Gastrocnemius medialis (tissue), 4 donors: Measurements from ENCODE around the gene KAZALD1. TPM values are rescaled to one million over a fixed set of nuclear protein-coding genes. Genes with fewer than 3 reads are reported as not detected.

ENCODE experiments used
- ATAC-seq, 2 donors: fragments of 150-250 bp; one replicate each; pipeline ENCODE4 v1.9.1; 2016
- DNase-seq, 2 donors: peaks; one replicate each; pipeline ENCODE4 v3.0.0-alpha.2; 2019
- H3K27ac ChIP-seq, 4 donors: fragments of 200-600 bp; sonication (generic); 1 replicate in 1 of 4; 2 replicates in 3 of 4; pipeline ENCODE4 v1.5.1; 2016 to 2018; ENCODE audit warnings: mild to moderate bottlenecking in 2 of 4, moderate library complexity in 1 of 4
- H3K27me3 ChIP-seq, 3 donors: fragments of 200-600 bp; sonication (generic) in 2 of 3; 1 replicate in 1 of 3; 2 replicates in 2 of 3; pipeline versions ENCODE4 v1.5.1 to v1.6.0; 2016 to 2019; ENCODE audit warnings: mild to moderate bottlenecking in 1 of 3, moderate library complexity in 1 of 3
- H3K36me3 ChIP-seq, 2 donors: fragments of 200-600 bp; sonication (generic) in 1 of 2; one replicate each; pipeline ENCODE4 v1.5.1; 2017 to 2018
- H3K4me1 ChIP-seq, 2 donors: fragments of 200-600 bp; sonication (generic) in 1 of 2; one replicate each; pipeline ENCODE4 v1.5.1; 2016 to 2017; ENCODE audit warnings: mild to moderate bottlenecking in 2 of 2
- H3K4me3 ChIP-seq, 4 donors: fragments of 200-600 bp; sonication (generic) in 3 of 4; 1 replicate in 1 of 4; 2 replicates in 3 of 4; pipeline ENCODE4 v1.5.1; 2016 to 2019; ENCODE audit warnings: mild to moderate bottlenecking in 2 of 4
- H3K9me3 ChIP-seq, 3 donors: fragments of 200-600 bp; sonication (generic) in 2 of 3; 1 replicate in 1 of 3; 2 replicates in 2 of 3; pipeline ENCODE4 v1.5.1; 2016 to 2019
- POLR2A ChIP-seq, 2 donors: fragments of 450-650 bp; IDR thresholded peaks; one replicate each; pipeline ENCODE4 v1.6.1; 2017; ENCODE audit warnings: antibody characterized with exemption in 2 of 2, mild to moderate bottlenecking in 2 of 2, moderate library complexity in 2 of 2
- in situ Hi-C, 4 donors: fragments of 200-750 bp; cut with MboI; loops; one replicate each; pipeline versions ENCODE4 v1.15.0 to v1.8.0; 2017; ENCODE audit warnings: low sequenced_read_pairs in 4 of 4
- intact Hi-C: fragments of 100-400 bp; cut with DNase I; formaldehyde crosslinking; loops from one replicate; pipeline ENCODE4 v1.15.1; 2023; ENCODE audit warnings: low total_unique reads
- total RNA-seq, 4 donors: library from RNA; depleted of rRNA; stranded (reverse); fragments of >200 nt; gene quantifications; one replicate each; pipeline versions ENCODE4 v1.1.0 to v1.2.3, GENCODE V29; 2016
- TF ChIP-seq, protein P1 (sequence below), 5 experiments: fragments of 450-650 bp in 3 of 5; fragments of 200-600 bp in 2 of 5; sonication (generic) in 2 of 5; IDR thresholded peaks in 4 of 5; conservative IDR thresholded peaks in 1 of 5; 1 replicate in 4 of 5; 2 replicates in 1 of 5; pipeline ENCODE4 v1.5.1; 2016 to 2019; ENCODE audit warnings: antibody characterized with exemption in 5 of 5, mild to moderate bottlenecking in 3 of 5, moderate library complexity in 3 of 5

Gene KAZALD1
- total RNA-seq, 4 donors from 2014 or later, result 1.7 to 3.6 (median 2.2) TPM

DNA sequence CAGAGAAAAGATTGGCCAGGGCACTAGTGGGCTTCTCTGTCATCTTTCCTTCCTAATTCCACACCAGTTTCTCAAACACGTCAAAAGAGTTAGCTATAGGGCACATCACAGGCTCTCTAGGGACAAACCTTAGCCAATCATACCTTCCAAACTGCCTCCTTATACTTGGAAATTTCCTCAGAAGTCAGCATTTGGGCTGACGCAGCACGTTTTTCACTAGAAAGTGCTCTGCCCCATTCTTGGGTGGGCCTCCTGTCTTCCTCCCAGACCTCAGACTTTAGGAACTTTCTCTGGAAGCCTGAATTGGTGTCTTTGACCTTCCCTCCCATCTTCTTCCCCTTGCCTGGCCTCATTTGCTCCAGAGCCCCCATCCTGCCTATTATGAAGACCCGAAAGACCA, 19.7 kb upstream of the KAZALD1 start:
- Histone ChIP-seq H3K9me3 (no peaks in the 10 kb centered on the region), H3K4me1 (peaks cover 11 to 16% of the 10 kb centered on the region in 2 donors), H3K27ac (peak overlapping the region; percentile 74 to 84 (median 79)), H3K4me3 (peak overlapping the region; percentile 61 to 75 (median 64)), H3K36me3 (peaks cover 0 to 9% of the 10 kb centered on the region in 2 donors), H3K27me3 (peaks cover 3 to 6% (median 4%) of the 10 kb centered on the region in 3 donors)
- intact Hi-C loops, result loop anchor here (2.0 kb wide), 1 partner anchor 19 kb away; the partner anchor contains the start of gene KAZALD1
- in situ Hi-C loops, result loop anchor here in 1 of 4 donors (10.0 kb wide), 1 partner anchor 103 kb away; no protein-coding TSS in a partner anchor
- no peak for DNase-seq
- ATAC-seq, result no peak
- TF ChIP-seq POLR2A (IDR thresholded peaks at IDR 0.05), result no peak
- TF ChIP-seq, protein P1, sequence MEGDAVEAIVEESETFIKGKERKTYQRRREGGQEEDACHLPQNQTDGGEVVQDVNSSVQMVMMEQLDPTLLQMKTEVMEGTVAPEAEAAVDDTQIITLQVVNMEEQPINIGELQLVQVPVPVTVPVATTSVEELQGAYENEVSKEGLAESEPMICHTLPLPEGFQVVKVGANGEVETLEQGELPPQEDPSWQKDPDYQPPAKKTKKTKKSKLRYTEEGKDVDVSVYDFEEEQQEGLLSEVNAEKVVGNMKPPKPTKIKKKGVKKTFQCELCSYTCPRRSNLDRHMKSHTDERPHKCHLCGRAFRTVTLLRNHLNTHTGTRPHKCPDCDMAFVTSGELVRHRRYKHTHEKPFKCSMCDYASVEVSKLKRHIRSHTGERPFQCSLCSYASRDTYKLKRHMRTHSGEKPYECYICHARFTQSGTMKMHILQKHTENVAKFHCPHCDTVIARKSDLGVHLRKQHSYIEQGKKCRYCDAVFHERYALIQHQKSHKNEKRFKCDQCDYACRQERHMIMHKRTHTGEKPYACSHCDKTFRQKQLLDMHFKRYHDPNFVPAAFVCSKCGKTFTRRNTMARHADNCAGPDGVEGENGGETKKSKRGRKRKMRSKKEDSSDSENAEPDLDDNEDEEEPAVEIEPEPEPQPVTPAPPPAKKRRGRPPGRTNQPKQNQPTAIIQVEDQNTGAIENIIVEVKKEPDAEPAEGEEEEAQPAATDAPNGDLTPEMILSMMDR (IDR thresholded peaks at IDR 0.05 in 4 of 5, conservative IDR thresholded peaks at IDR 0.05 in 1 of 5), result no peak

DNA sequence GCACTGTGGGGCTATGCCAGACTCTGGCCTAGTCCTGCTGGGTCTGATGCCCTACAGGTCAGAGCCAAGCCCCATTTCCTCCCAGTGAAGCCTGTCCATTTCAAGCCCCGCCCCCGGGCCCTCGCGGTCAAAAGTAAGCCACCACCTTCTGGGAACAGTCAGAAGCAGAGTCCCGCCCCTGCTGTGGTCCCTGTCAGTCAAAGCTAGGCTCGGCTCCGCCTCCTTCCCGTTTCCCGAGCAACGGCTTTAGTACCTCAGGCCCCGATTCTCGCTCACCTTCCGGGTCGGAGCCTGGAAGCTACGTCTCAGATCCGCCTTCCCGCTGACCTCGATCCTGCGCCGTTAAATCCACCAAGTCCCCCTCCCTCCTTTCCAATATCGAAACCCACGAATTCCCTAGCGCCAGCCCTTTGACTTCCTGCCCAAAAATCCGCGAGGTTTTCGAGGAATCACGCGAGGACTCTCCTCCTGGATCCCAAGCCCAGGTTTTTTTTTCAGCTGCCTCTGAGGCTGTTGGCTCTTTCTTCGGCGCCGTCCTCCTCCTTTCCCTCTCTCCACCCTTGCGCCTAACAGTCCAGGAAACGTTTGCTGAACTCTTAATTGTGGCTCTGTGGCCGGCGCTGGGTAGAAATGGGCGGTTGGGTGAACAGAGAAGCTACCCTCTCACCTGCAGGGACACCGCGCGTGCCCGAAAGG, 19.0 kb upstream of the KAZALD1 start:
- TF ChIP-seq, protein P1 (IDR thresholded peaks at IDR 0.05 in 4 of 5, conservative IDR thresholded peaks at IDR 0.05 in 1 of 5), result no peak
- peak; percentile 46 to 59 for TF ChIP-seq POLR2A (IDR thresholded peaks at IDR 0.05)
- intact Hi-C loops (loop anchor here (2.0 kb wide), 1 partner anchor 18 kb away; the partner anchor contains the start of gene KAZALD1), in situ Hi-C loops (loop anchor here in 1 of 4 donors (10.0 kb wide), 1 partner anchor 102 kb away; no protein-coding TSS in a partner anchor)
- Histone ChIP-seq H3K4me3 (peak overlapping the region; percentile 61 to 75 (median 64)), H3K27ac (peak overlapping the region; percentile 74 to 84 (median 79)), H3K4me1 (peaks cover 11 to 16% of the 10 kb centered on the region in 2 donors), H3K36me3 (peaks cover 0 to 3% of the 10 kb centered on the region in 2 donors), H3K27me3 (peaks cover 7 to 13% (median 9%) of the 10 kb centered on the region in 3 donors), H3K9me3 (no peaks in the 10 kb centered on the region)
- peak; percentile 88 to 91 for ATAC-seq
- peak; percentile 89 to 94 for DNase-seq

DNA sequence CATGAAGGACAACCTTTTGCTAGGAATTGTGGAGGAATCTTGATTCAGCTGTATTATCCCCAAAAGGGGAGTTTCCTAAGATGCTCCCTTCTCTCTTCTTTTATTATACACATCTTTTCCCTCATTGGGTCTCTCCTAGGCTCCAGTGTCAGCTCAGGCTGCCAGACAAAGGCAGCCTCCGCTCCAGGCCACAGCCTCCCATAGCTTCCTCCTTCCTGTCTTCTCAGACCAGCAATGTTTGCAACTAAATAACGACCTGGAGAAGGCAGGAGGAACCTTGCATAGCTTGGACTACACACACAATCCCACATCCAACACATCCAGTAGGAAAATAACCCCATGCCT, 18.5 kb upstream of the KAZALD1 start:
- no peak for DNase-seq
- no peaks in the 10 kb centered on the region for H3K36me3 ChIP-seq
- in situ Hi-C loops, result loop anchor here in 1 of 4 donors (10.0 kb wide), 1 partner anchor 101 kb away; no protein-coding TSS in a partner anchor

DNA sequence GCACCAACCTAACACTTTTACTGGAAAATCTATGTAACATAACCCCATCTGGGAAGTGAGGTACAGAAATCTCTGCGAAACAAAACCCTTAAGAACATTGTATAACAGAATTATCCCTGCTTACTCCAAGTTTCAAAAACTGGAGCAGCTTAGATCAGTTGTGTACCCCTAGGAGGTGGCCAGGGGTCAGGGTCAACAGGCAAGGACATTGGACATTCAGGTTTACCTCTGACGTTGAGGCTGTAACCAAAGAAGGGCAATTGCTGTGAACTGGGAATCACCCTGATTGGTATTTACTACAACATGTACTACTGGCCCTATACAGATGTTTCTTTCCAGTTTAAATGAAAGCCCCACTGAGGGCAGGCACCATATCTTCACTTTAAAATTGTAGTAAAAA, 17.7 kb upstream of the KAZALD1 start:
- TF ChIP-seq, protein P1 (IDR thresholded peaks at IDR 0.05 in 4 of 5, conservative IDR thresholded peaks at IDR 0.05 in 1 of 5), result no peak
- TF ChIP-seq POLR2A (IDR thresholded peaks at IDR 0.05), result no peak
- intact Hi-C loops, result no loop called here
- peaks cover 11 to 16% of the 10 kb centered on the region in 2 donors for H3K4me1 ChIP-seq
- no peaks in the 10 kb centered on the region for H3K9me3 ChIP-seq
- H3K27me3 ChIP-seq, result peaks cover 20 to 26% (median 22%) of the 10 kb centered on the region in 3 donors
- in situ Hi-C loops, result loop anchor here in 1 of 4 donors (10.0 kb wide), 1 partner anchor 101 kb away; no protein-coding TSS in a partner anchor
- no peak for DNase-seq
- H3K36me3 ChIP-seq, result no peaks in the 10 kb centered on the region
- no peak overlapping the region for H3K27ac ChIP-seq
- ATAC-seq, result no peak
- H3K4me3 ChIP-seq, result no peak overlapping the region

More for the DNA sequence above, 18.5 kb upstream of the KAZALD1 start:
- ATAC-seq, result no peak
- Histone ChIP-seq H3K27ac (peak overlapping the region; percentile 74 to 84 (median 79)), H3K27me3 (peaks cover 12 to 18% (median 14%) of the 10 kb centered on the region in 3 donors), H3K4me1 (peaks cover 11 to 16% of the 10 kb centered on the region in 2 donors), H3K9me3 (no peaks in the 10 kb centered on the region), H3K4me3 (peak overlapping the region; percentile 61 to 75 (median 64))
- intact Hi-C loops, result loop anchor here (2.0 kb wide), 1 partner anchor 17 kb away; the partner anchor contains the start of gene KAZALD1
- TF ChIP-seq, protein P1 (IDR thresholded peaks at IDR 0.05 in 4 of 5, conservative IDR thresholded peaks at IDR 0.05 in 1 of 5), result no peak
- TF ChIP-seq POLR2A (IDR thresholded peaks at IDR 0.05), result no peak
